PC-3 (cell line): ENCODE measurements around the gene FOXP4. TPM values are rescaled to one million over a fixed set of nuclear protein-coding genes. Genes with fewer than 3 reads are reported as not detected.

Source experiments
- ATAC-seq: fragments of 200-7000 bp; cut with Tn5 transposase; 2 replicates; pipeline ENCODE4 v1.9.1; 2020; ENCODE audit warnings: mild to moderate bottlenecking, moderate library complexity
- BruUV-seq: library from RNA; stranded (reverse); fragments of 400-500 nt; replicated peaks from 2 replicates; lab custom pipeline; 2021; lab: Mats Ljungman, UMichigan
- CTCF ChIA-PET: fragments of 300-600 bp; sonication (Branson Sonifier 250); formaldehyde crosslinking; loops from one replicate; lab custom pipeline; 2022; ENCODE audit warnings: antibody characterized with exemption; lab: Charles Lee
- POLR2A ChIA-PET: fragments of 300-600 bp; sonication (Branson Sonifier 250); formaldehyde crosslinking; loops from one replicate; lab custom pipeline; 2022; ENCODE audit warnings: antibody characterized with exemption; ENCODE audit not compliant: unreplicated experiment; lab: Charles Lee
- DNase-seq: peaks from one replicate; pipeline ENCODE4 v3.0.0-alpha.2; 2015
- H2AFZ ChIP-seq: fragments of 300-600 bp; sonication (generic); 2 replicates; pipeline ENCODE4 v1.6.0; 2016; ENCODE audit warnings: antibody characterized with exemption, low read length
- H3F3A ChIP-seq: fragments of 300-600 bp; sonication (generic); one replicate; pipeline ENCODE4 v1.6.0; 2017; ENCODE audit warnings: antibody characterized with exemption, low read length, control low read depth, mild to moderate bottlenecking; ENCODE audit not compliant: unreplicated experiment
- H3K27ac ChIP-seq: fragments of 300-600 bp; sonication (generic); 2 replicates; pipeline ENCODE4 v1.5.1; 2016; ENCODE audit warnings: mild to moderate bottlenecking, low read length
- H3K27me3 ChIP-seq: fragments of 300-600 bp; sonication (generic); 2 replicates; pipeline ENCODE4 v1.6.1; 2016; ENCODE audit warnings: low read length, mixed read lengths
- H3K36me3 ChIP-seq: fragments of 300-600 bp; sonication (generic); 2 replicates; pipeline ENCODE4 v1.6.1; 2016; ENCODE audit warnings: low read depth, mixed run types, low read length, mixed read lengths
- H3K4me1 ChIP-seq: fragments of 300-600 bp; sonication (generic); 2 replicates; pipeline ENCODE4 v1.5.1; 2016; ENCODE audit warnings: low read length; ENCODE audit not compliant: insufficient read depth
- H3K4me2 ChIP-seq: fragments of 300-600 bp; sonication (generic); 2 replicates; pipeline ENCODE4 v1.6.0; 2016; ENCODE audit warnings: low read length
- H3K4me3 ChIP-seq: fragments of 300-600 bp; sonication (generic); 2 replicates; pipeline ENCODE4 v1.5.1; 2016; ENCODE audit warnings: mild to moderate bottlenecking, low read length, mixed read lengths
- H3K79me2 ChIP-seq: fragments of 300-600 bp; sonication (generic); 2 replicates; pipeline ENCODE4 v1.6.1; 2017; ENCODE audit warnings: low read length, mixed read lengths
- H3K9ac ChIP-seq: fragments of 300-600 bp; sonication (generic); 2 replicates; pipeline ENCODE4 v1.6.0; 2016; ENCODE audit warnings: mild to moderate bottlenecking, low read length
- H3K9me2 ChIP-seq: fragments of 300-600 bp; sonication (generic); replicated peaks from 2 replicates; pipeline ENCODE4 v1.6.1; 2016; ENCODE audit warnings: mixed run types, low read length, mixed read lengths
- H3K9me3 ChIP-seq: fragments of 300-600 bp; sonication (generic); 2 replicates; pipeline ENCODE4 v1.6.1; 2016; ENCODE audit warnings: low read length, mixed read lengths
- H4K20me1 ChIP-seq: fragments of 300-600 bp; sonication (generic); 2 replicates; pipeline ENCODE4 v1.6.1; 2016; ENCODE audit warnings: low read length, mixed read lengths
- EZH2 ChIP-seq: fragments of 300-600 bp; sonication (generic); IDR thresholded peaks from one replicate; pipeline ENCODE4 v1.6.1; 2017; ENCODE audit warnings: antibody characterized with exemption, mild to moderate bottlenecking, low read length; ENCODE audit not compliant: unreplicated experiment
- EZH2phosphoT487 ChIP-seq: fragments of 300-600 bp; sonication (generic); IDR thresholded peaks from 2 replicates; pipeline ENCODE4 v1.6.1; 2018; ENCODE audit warnings: mild to moderate bottlenecking, antibody characterized with exemption, low read length, borderline replicate concordance
- intact Hi-C: fragments of 100-400 bp; cut with micrococcal nuclease; formaldehyde crosslinking; loops from 2 replicates; pipeline ENCODE4 v1.9.0; 2023
- total RNA-seq: library from RNA; depleted of rRNA; stranded (reverse); fragments of >200 nt; gene quantifications from 2 replicates; pipeline ENCODE4 v1.2.3, GENCODE V29; 2014
- TF ChIP-seq, protein P1 (sequence below): fragments of 300-600 bp; sonication (generic); conservative IDR thresholded peaks from 2 replicates; pipeline ENCODE4 v1.5.1; 2017; ENCODE audit warnings: antibody characterized with exemption, low read depth, mild to moderate bottlenecking, low read length

The FOXP4 gene
- total RNA-seq, 1 experiment from 2014 or later: 6.7 TPM

DNA sequence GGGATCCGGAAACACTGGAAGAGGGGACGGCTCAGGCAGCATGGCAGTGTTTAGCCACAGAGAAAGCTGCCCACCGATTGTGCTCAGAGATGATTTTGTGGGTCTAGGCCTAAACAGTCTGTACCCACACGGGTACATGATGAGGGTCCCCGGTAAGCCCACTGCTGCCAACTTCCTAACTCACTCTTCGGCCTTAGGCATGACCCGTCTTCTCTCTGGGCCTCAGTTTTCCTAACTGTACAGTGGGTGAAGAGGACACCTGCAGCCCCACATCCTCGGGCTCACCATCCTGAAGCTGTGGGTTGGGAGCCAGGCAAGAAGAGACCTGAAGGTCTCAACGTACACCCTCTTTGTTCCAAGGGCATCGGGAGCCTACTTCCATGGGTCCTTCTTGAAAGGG, 6.5 kb downstream of the FOXP4 start:
- peaks cover 12% of the 10 kb centered on the region; the same call in 1 of the 2 replicates for H4K20me1 ChIP-seq
- CTCF ChIA-PET: no interaction called here
- no TSS peak for BruUV-seq

DNA sequence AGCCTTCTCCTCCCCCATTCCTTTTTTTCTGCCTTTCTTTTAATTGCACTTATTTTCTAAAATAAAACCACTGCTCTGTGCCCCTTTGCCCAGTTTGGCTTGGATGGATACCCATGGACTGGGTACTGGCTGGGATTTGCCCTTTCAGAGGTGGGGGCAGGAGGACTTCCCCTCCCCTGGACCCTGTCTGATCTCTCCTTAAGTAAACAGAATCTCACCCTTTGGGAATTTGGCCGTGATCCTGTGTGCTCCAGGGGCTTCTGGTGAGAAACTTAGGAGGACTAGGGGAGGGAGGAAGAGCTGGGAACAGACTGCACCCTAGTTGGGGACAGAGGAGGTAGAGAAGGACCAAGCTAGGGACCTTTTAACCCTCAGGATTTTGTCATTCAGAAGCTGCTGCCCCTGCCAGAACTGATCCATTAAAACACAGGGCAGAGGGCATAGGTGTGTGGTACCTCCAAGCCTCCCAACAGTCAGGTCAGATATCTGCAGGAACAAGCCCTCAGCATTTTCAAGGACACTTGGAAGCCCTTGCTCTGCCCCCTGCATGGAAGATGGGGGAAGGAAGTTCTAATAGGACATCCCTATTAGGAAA, 7.3 kb downstream of the FOXP4 start:
- H3K9me2 ChIP-seq: no peaks in the 10 kb centered on the region
- intact Hi-C loops: no loop called here
- H3K27me3 ChIP-seq: no peaks in the 10 kb centered on the region
- no peak overlapping the region for H2AFZ ChIP-seq
- TF ChIP-seq, protein P1, sequence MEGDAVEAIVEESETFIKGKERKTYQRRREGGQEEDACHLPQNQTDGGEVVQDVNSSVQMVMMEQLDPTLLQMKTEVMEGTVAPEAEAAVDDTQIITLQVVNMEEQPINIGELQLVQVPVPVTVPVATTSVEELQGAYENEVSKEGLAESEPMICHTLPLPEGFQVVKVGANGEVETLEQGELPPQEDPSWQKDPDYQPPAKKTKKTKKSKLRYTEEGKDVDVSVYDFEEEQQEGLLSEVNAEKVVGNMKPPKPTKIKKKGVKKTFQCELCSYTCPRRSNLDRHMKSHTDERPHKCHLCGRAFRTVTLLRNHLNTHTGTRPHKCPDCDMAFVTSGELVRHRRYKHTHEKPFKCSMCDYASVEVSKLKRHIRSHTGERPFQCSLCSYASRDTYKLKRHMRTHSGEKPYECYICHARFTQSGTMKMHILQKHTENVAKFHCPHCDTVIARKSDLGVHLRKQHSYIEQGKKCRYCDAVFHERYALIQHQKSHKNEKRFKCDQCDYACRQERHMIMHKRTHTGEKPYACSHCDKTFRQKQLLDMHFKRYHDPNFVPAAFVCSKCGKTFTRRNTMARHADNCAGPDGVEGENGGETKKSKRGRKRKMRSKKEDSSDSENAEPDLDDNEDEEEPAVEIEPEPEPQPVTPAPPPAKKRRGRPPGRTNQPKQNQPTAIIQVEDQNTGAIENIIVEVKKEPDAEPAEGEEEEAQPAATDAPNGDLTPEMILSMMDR: no peak
- no peak for TF ChIP-seq EZH2phosphoT487
- no peak for TF ChIP-seq EZH2
- H3K79me2 ChIP-seq: peaks cover 35% of the 10 kb centered on the region
- no peaks in the 10 kb centered on the region for H3K9me3 ChIP-seq
- no peaks in the 10 kb centered on the region for H3F3A ChIP-seq
- H4K20me1 ChIP-seq: peaks cover 6% of the 10 kb centered on the region; the same call in 1 of the 2 replicates
- no peak overlapping the region for H3K4me2 ChIP-seq
- BruUV-seq: no TSS peak
- ChIA-PET CTCF (no interaction called here), POLR2A (no interaction called here)
- DNase-seq: no peak
- H3K9ac ChIP-seq: no peak overlapping the region
- H3K27ac ChIP-seq: no peak overlapping the region
- no peak for ATAC-seq
- no peaks in the 10 kb centered on the region for H3K36me3 ChIP-seq
- H3K4me3 ChIP-seq: no peak overlapping the region
- no peaks in the 10 kb centered on the region; the same call in 1 of the 2 replicates for H3K4me1 ChIP-seq

More for the DNA sequence above, 6.5 kb downstream of the FOXP4 start:
- H3K79me2 ChIP-seq: peaks cover 43% of the 10 kb centered on the region
- H3K36me3 ChIP-seq: no peaks in the 10 kb centered on the region
- no peak overlapping the region for H3K27ac ChIP-seq
- POLR2A ChIA-PET: no interaction called here
- no peaks in the 10 kb centered on the region for H3K27me3 ChIP-seq
- peaks cover 7% of the 10 kb centered on the region; the same call in 1 of the 2 replicates for H3K4me1 ChIP-seq
- no peak for DNase-seq
- no peak for TF ChIP-seq EZH2phosphoT487
- TF ChIP-seq EZH2: no peak
- TF ChIP-seq, protein P1: no peak
- no peak overlapping the region for H3K4me2 ChIP-seq
- no peak overlapping the region for H2AFZ ChIP-seq
- H3K9me2 ChIP-seq: no peaks in the 10 kb centered on the region
- no peaks in the 10 kb centered on the region for H3K9me3 ChIP-seq
- ATAC-seq: no peak
- H3K9ac ChIP-seq: no peak overlapping the region
- H3F3A ChIP-seq: no peaks in the 10 kb centered on the region
- intact Hi-C loops: no loop called here
- no peak overlapping the region for H3K4me3 ChIP-seq
